Measurements from ENCODE around the gene HMCN2.

HMCN2 gene

GRCh38 chr9:130346431-130346830 lies 80.9 kb downstream of the HMCN2 start:
- TF ChIP-seq CTCF (IDR thresholded peaks at IDR 0.05; ENCODE audit: low read depth, low read length, missing control alignments), result no peak
- no peak overlapping the region for H3K4me3 ChIP-seq (ENCODE audit: low read depth, low read length)
- DNase-seq (ENCODE audit: low read depth), result no peak

- no peak overlapping the region for H3K4me3 ChIP-seq (ENCODE audit: low read depth, low read length)
- DNase-seq (ENCODE audit: low read depth), result no peak
- TF ChIP-seq CTCF (IDR thresholded peaks at IDR 0.05; ENCODE audit: low read depth, low read length, missing control alignments), result no peak
Observed at GRCh38 chr9:130347036-130347435, 81.5 kb downstream of the HMCN2 start.

GRCh38 chr9:130347931-130348330 lies 82.4 kb downstream of the HMCN2 start:
- no peak for DNase-seq (ENCODE audit: low read depth)
- H3K4me3 ChIP-seq (ENCODE audit: low read depth, low read length), result no peak overlapping the region
- TF ChIP-seq CTCF (IDR thresholded peaks at IDR 0.05; ENCODE audit: low read depth, low read length, missing control alignments), result no peak

GRCh38 chr9:130348341-130348740 lies 82.8 kb downstream of the HMCN2 start:
- TF ChIP-seq CTCF (IDR thresholded peaks at IDR 0.05; ENCODE audit: low read depth, low read length, missing control alignments), result no peak
- no peak for DNase-seq (ENCODE audit: low read depth)
- H3K4me3 ChIP-seq (ENCODE audit: low read depth, low read length), result no peak overlapping the region

- H3K4me3 ChIP-seq (ENCODE audit: low read depth, low read length), result no peak overlapping the region
- no peak for TF ChIP-seq CTCF (IDR thresholded peaks at IDR 0.05; ENCODE audit: low read depth, low read length, missing control alignments)
- no peak for DNase-seq (ENCODE audit: low read depth)
Observed at GRCh38 chr9:130348881-130349280, 83.3 kb downstream of the HMCN2 start.

GRCh38 chr9:130349398-130349797 lies 83.8 kb downstream of the HMCN2 start:
- no peak for DNase-seq (ENCODE audit: low read depth)
- TF ChIP-seq CTCF (IDR thresholded peaks at IDR 0.05; ENCODE audit: low read depth, low read length, missing control alignments), result no peak
- H3K4me3 ChIP-seq (ENCODE audit: low read depth, low read length), result no peak overlapping the region

GRCh38 chr9:130351343-130351742 lies 85.8 kb downstream of the HMCN2 start:
- no peak for DNase-seq (ENCODE audit: low read depth)
- TF ChIP-seq CTCF (IDR thresholded peaks at IDR 0.05; ENCODE audit: low read depth, low read length, missing control alignments), result no peak
- H3K4me3 ChIP-seq (ENCODE audit: low read depth, low read length), result no peak overlapping the region
